ENCODE data around the gene MS4A18.
"Not testable (repeated sequence)": the region's sequence is repeated elsewhere in the genome, so short reads cannot be mapped to it uniquely, and the experiment has no call there.

The MS4A18 gene

DNA sequence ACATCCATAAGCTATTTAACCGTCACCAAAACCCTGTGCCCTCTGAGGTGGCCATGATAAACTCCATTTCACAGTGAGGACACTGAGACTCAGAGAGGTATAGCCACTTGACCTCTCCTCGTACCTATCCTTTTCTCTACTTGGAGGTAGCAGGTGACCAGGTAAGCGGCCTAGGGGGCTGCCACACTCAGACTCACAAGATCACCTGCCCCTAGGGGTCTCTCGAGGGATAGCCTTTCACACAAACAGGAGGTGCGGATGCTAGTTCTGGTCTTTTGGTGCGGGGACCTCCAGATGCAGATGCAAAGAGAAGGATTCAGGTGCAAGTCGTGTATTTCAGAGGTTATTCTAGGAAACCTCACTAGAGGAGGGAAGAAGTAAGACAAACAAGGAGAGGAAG is 14.6 kb downstream of the MS4A18 start:
- no peak for DNase-seq (ENCODE audit: low read depth, low spot score)

DNA sequence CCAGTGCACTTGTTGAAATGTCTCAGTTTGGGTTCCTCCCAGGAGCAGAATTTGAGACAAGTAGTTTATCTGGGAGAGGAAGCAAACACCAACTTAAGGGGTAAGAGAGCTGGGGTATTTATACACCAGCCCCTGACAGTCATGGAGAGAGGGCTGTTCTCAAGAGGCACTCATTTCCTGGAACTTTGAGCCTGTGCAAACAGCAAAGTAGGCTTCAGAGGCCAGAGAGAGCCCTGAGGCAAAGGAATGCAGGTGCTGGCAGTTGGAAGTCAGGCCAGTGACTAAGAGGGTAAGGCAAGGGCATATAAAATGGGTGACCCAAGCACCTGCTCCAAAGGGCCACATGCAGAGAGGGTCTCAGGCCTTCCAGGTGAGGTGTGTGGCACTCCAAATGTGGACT is 16.1 kb downstream of the MS4A18 start:
- DNase-seq (ENCODE audit: low read depth, low spot score): no peak

DNA sequence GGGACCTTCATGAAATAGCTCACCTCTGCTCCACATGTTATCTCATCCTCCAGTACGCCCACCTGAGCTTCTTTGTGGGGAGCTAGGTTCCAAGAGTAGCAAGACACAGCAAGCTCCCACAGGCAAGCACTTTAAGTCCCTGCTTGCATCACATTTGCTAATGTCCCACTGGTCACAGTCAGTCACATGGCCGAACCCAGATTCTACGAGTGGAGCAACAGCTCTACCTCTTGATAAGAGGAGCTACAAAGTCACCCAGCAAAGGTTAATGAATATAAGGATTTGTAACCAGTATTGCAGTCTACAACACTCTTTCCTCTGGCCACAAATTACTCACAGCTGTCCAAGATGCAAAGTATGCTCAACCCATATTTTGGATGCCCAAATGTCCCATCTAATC is 16.9 kb downstream of the MS4A18 start:
- no peak for DNase-seq (ENCODE audit: low read depth, low spot score)

DNA sequence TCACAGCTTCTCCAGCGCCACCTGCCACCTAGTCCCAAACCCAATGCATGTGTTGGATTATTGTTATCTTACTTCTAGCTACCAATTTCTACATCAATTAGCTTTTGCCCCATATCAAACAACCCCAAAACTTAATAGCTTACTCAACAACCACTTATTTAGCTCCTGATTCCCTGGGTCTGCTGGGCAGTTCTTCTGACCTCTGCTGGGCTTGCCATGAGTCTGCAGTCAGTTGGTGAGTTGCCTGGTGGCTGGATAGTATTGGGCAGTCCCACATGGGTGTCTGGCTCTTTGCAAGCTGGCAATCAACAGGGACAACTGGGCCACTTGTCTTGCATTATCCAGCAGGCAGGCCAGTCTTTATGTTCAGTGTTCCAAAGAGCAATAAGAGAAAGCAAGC is 18.5 kb downstream of the MS4A18 start:
- DNase-seq (ENCODE audit: low read depth, low spot score): no peak

DNA sequence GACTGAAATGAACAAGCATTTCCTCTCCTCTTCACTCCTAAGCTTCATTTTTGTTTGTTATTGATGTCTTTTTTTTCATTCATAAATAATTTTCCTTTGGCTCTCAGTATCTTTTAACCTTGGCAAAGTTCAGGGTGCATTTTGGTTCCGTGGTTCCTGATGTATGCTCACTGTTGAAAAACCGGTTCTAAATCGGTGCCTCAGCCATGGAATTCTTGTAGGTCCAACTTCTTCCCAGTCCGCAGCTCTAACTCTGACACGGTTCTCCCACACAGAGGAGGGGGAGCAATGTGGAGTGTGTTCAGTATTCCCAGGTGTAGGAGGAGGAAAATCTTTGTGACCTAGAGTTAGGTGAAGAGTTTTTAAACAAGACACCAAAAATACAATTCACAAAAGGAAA is 19.6 kb downstream of the MS4A18 start:
- no peak for DNase-seq (ENCODE audit: low read depth, low spot score)

DNA sequence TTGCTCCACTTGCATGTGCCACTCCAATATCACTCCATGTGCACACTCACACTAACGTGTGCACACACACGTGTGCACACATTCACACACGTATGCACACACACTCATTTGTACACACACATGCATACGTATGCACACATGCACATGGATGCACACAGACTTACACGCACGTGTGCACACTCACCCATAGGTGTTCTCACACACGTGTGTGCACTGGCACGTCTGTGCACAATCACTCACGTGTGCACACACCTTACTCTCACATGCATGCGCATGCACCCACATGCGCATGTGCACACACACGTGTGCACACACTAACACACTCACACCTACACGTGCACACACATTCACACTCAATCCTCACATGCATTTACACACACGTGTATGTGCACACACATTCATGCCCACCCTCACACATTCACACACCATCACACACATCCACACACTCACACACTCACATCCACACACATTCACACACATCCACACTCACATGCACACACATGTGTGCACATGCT is 22.9 kb downstream of the MS4A18 start:
- no peak for DNase-seq (ENCODE audit: low read depth, low spot score)

DNA sequence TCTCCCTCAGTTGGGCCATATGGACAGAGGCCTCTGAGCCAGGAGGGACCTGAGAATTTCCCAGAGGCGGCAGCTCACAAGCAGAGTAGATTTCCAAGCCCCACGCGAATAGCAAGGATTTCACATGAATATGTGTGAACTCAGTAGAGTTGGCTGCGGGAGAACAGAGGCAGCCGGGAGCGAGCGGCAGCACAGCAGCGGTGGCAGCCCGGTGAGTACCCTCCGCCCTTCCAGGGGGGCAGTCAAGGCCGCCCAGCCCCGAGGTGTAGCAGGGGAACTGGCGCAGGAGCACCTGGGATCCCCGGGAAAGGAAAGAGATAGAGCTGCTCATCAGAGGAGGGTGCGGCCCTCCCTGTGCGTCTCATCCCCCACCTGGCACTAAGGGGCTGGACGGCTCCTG is 23.7 kb downstream of the MS4A18 start:
- no peak for DNase-seq (ENCODE audit: low read depth, low spot score)

DNA sequence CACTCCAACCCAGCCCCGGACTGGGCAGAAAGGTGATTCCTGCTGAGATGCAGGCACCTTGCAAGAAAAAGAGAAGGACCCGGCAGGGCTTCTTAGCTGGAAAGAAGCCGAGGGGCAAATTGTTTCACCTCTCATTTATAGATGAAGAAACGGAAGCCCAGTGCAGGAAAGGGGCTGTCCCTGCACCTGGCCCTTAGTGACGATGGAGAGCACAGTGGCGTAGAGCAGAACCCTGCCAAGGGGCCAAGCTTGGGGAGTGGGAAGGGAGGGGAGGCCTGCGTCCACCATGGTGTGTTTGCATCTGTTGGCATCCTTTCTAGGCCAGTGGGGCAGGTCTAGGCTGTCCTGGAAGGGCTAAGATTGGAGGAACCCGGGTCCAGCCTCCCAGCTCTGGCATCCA is 24.3 kb downstream of the MS4A18 start:
- no peak for DNase-seq (ENCODE audit: low read depth, low spot score)

DNA sequence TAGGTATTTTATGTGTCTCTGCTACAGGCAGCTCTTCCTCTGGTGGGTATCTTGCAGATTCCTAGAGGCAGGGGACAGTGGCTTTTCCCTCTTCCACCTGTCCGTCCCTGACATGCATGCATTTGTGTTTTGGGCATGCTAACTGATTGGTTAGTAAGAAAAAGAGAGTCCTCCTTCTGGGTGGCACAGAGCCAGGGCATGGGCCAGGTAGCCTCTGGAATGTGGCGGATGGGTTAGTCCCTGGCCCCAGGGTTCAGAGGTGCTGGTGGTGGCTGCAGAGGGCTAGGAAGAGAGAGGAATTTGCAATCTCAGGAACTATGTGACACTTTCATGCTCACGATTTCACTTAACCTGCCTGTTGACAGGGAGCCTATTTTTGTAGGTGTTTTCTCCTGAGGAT is 26.4 kb downstream of the MS4A18 start:
- DNase-seq (ENCODE audit: low read depth, low spot score): no peak

DNA sequence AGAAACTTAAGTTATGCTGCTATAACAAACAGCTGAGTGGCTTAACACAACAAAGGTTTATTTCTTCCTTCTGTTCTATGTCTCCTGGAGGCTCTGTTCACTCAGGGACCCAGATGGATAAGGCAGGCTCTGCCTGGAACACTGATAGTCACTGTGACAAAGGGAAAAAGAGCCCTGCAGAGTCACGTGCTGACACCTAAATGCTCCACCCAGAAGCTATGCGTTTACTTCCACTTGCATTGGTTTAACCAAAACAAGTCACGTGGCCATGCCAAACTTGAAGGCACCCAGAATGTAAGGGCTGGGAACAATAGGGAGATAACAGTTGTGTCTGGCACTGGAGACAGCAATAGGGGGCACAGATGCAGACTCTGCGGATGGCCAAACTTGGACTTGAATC is 28.8 kb downstream of the MS4A18 start:
- DNase-seq (ENCODE audit: low read depth, low spot score): no peak

DNA sequence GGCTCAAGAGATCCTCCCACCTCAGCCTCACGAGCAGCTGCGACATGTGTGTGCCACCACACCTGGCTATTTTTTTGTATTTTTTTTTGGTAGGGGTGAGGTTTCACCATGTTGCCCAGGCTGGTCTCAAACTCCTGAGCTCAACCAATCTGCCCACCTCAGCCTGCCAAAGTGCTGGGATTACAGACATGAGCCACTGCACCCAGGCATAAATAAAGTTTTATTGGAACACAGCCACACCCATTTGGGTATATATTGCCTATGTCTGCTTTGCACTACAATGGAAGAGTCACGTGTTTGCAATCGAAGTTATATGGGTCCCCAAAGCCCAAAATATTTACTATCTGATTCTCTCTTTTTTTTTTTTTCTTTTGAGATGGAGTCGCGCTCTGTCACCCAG is 30.4 kb downstream of the MS4A18 start:
- DNase-seq (ENCODE audit: low read depth, low spot score): no peak

DNA sequence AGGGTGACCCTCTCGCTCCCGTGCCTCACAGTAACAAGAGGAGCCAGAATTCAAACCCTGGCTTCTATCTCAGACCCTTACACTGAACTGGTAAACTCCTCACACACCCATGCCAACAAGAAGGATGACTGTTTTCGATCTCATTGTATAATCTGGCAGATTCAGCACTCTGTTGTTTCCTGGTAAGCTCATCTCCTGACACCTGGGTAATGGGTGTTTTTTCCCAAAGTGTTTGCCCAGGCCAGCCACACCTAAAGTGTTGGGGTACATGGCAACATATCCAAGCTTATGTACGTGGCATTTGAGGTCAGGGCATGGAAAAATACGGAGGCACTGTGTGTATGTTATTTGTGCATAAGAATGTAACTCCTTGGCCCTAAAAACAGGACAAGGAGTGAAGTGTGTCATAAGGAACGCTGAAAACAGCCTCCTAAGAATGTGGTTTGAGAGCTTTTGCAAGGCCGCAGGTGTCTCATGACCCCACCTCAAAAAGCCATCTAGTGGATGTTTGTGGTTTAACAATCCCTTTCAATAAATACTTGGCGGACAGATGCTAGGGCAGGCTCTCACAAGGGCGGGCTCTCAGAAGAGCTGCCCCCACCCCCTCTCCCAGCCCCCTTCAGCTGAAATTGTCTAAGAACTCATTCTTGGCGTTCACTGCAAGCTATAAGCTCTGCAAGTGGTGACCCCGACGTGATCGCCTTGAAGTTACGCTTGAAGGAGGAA is 31.9 kb downstream of the MS4A18 start, which contains the start of gene MS4A15:
Gene MS4A15, plus strand, starts transcription at position 561 of the 726 bp plus-strand sequence. CDS start 6,867 bp downstream, outside the sequence.
- DNase-seq (ENCODE audit: low read depth, low spot score): no peak

DNA sequence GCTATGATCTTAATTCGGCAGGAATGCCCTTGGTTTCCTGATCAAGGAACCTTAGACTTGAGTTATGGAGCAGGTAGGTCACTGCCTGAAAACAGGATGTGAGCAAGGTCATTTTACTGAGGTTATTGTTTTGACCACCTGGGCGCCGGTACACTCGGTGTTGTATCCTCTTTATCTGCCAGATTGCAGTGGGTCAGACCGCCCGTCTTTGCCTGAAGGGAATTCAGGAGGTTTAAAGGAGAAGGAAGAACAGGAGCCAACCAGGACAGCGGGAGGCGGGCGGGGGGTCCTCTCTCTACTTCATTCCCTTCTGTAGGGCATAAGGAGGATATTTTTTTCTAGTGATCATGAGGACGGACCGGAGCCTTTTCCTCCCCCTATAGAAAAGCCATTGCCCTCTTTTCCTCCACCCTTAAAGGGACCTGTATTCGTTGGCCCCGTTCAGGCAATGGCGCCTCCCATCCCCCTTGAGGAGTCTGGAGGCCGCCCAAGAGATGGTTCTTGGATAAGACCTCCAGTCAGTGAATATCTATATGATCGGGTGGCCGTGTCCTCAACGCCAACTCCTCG is 32.8 kb downstream of the MS4A18 start:
- DNase-seq (ENCODE audit: low read depth, low spot score): no peak

DNA sequence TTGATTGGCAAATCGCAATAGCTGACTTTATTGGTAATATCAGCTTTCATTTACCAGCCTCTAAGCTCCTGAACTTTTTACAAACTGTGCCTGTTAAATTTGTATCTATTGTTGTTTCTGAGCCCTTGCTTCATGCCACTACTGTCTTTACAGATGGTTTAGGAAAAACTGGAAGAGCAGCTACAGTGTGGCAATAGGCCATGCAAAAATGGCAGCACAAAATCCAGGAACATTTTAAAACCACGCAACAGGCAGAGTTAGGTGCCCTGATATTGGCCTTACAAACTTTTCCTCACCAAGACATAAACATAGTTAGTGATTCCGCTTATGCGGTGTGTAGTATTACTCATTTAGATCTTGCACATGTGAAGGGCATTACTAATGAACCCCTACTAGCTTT is 34.2 kb downstream of the MS4A18 start:
- DNase-seq (ENCODE audit: low read depth, low spot score): not testable (repeated sequence)

DNA sequence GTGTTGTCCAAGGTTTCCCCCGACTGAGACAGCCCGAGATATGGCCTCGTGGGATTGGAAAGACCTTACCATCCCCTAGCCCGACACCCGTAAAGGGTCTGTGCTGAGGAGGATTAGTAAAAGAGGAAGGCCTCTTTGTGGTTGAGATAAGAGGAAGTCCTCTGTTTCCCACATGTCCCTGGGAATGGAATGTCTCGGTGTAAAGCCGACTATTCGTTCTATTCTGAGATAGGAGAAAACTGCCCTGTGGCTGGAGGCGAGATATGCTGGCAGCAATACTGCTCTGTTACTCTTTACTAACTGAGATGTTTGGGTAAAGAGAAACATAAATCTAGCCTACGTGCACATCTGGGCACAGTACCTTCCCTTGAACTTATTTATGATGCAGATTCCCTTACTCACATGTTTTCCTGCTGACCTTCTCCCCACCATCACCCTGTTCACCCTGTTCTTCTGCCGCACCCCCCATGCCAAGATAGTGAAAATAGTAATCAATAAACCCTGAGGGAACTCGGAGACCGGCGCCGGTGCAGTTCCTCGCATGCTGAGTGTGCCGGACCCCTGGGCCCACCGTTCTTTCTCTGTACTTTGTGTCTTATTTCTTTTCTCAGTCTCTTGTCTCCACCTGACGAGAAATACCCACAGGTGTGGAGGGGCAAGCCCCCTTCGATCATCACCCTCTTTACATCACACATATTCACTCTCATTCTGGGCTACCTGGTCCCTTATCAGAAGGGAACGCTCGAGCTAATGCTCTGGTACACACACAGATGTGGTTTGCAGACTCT is 35.1 kb downstream of the MS4A18 start:
- not testable (repeated sequence) for DNase-seq (ENCODE audit: low read depth, low spot score)

DNA sequence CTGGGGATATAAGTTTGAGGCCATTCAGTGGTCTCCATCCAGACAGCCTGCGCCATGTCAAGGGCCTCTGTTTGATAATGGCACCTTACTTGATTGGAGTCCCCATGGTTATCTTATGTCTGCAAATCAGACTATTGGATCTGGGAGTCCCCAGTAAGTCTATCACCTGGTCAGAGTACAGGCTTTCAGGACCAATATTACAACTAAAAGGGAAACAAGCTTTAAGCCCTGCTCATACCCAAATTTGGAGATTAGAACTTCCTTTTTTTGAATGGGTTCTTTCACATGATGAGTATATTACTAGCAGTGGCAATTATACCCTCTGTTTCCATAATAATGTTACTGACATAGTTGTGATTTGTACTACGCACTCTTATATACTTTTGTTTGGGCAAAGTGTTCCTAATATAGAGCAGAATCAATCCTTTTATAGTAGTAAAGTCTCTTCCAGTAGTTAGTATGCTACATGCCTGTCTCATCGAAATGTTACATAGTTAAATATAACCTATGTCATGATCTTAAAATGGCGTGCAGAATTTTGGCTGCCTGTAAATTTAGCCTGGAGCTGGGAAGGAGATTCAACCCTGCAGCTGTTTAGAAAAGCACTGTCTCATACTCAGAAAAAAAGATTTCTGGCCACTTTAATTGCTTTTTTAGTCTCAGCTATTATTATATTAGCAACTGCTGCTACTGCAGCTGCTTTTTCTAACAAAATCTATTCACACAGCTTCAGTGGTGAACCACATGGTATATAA is 37.1 kb downstream of the MS4A18 start:
- no peak for DNase-seq (ENCODE audit: low read depth, low spot score)

DNA sequence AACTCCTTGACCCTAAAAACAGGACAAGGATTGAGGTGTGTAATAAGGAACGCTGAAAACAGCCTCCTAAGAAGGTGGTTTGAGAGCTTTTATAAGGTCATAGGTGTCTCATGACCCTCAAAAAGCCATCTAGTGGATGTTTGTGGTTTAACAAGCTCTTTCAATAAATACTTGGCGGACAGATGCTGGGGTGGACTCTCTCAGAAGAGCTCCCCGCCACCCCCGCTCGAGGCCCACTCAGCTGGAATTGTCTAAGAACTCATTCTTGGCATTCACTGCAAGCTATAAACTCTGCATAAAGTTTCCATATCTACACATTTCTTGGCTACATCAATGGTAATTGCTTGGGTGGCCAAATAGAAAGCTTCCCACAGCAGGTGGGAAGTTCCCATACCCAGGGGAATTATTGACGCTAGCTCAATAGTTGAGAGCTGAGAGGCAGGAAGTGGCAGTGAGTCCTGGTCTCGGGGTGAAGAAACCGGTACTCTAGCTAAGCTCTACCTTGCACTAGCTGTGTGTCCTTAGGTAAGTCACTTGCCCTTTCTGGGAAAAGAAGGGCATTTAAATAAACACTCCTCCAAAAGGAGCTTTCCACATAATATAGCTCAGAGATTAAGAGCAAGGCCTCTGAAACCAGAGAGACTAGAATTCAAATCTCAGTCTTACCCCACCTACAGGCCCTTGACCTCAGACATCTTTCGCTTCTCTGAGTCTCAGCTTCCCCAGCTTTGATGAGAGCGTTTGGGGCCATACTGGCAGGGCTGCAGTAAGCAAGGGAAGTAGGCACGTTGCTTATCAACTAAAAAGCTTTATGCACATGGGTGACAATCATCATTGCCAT is 38.6 kb downstream of the MS4A18 start:
- DNase-seq (ENCODE audit: low read depth, low spot score): no peak

DNA sequence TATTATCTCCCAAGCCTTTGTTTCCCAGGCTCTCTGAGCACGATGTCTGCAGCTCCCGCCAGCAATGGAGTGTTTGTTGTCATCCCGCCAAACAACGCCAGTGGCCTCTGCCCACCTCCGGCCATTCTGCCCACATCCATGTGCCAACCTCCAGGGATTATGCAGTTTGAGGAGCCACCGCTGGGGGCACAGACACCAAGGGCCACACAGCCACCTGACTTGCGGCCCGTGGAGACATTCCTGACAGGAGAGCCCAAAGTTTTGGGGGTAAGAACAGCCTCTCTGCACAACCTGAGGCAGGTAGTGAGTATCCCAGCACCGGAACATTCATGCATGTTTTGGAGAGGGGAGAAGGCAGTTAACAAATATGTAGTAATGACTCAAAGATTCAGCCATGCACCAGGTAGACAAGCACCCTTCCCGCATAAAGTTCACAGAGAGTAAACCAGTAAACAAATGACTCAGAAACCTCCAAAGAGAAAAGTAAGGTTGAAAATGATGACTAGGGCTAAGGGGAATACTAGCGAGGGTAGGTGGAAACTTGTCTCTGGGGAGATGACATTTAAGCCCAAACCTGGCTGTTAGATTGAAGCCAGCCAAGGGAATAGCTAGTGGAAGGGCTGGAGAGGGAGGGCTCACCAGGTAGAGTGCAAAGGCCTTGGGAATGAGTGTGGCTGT is 39.3 kb downstream of the MS4A18 start:
- DNase-seq (ENCODE audit: low read depth, low spot score): no peak

DNA sequence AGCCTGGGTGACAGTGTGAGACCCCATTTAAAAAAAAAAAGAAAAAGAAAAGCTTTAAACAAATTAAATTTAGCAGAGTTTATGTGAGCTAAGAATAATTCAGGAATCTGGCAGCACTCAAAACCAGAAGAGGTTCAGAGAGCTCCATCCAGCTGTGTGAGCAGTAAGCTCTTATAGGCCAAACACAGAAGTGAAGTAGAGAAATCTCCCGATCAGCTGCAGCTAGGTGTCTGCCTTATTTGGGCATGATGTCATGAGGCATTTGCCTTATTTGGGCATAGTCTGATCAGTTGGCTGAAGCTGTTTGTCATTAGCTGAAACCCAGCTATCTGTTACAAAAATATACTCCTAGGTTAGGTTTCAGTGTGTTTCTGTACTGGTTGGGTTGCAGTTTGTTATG is 40.4 kb downstream of the MS4A18 start:
- DNase-seq (ENCODE audit: low read depth, low spot score): no peak

DNA sequence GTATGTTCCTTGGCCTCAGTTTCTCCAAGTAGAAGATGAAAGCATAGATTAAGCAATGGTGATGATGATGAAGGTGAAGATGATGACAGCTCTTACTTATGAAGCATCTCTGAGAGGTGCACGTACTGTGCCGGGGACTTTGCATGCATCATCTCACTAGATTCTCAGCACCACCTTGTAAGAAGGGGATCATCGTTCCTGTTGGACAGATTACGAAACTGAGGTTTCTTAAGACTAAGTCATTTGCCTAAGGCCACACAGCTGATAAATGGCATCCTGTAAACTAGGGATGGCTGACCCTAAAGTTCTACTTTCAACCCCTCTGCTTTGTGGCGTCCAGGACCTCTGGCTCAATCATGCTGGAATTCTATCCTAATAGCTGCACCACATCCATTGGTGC is 40.8 kb downstream of the MS4A18 start:
- no peak for DNase-seq (ENCODE audit: low read depth, low spot score)
